Stimulated activated CD8-positive, alpha-beta memory T cell treated with anti-CD3 and anti-CD28 coated beads, Interleukin-12 subunit alpha, Interleukin-12 subunit beta, amount 100 ng/mL, for 4 hours (primary cell): ENCODE results near the gene C14orf132.

ENCODE experiments used
- DNase-seq: peaks from one replicate; pipeline ENCODE4 v3.0.0-alpha.2; 2020; ENCODE audit warnings: low read depth

Gene C14orf132

GRCh38 chr14:96120941-96121340 is 81.8 kb downstream of the C14orf132 start:
- DNase-seq: no peak

GRCh38 chr14:96121660-96122395 is 82.7 kb downstream of the C14orf132 start:
- no peak for DNase-seq

GRCh38 chr14:96122496-96122895 is 83.3 kb downstream of the C14orf132 start:
- no peak for DNase-seq

GRCh38 chr14:96125536-96125935 is 86.4 kb downstream of the C14orf132 start:
- no peak for DNase-seq

GRCh38 chr14:96126339-96126782 is 87.2 kb downstream of the C14orf132 start:
- DNase-seq: no peak

- DNase-seq: no peak
These were observed 87.7 kb downstream of the C14orf132 start for GRCh38 chr14:96126783-96127271.

- no peak for DNase-seq
These were observed 90.1 kb downstream of the C14orf132 start for GRCh38 chr14:96129128-96129736.

GRCh38 chr14:96130391-96130790 is 91.2 kb downstream of the C14orf132 start:
- no peak for DNase-seq

GRCh38 chr14:96130854-96131253 is 91.7 kb downstream of the C14orf132 start:
- no peak for DNase-seq

- no peak for DNase-seq
These were observed 92.7 kb downstream of the C14orf132 start for GRCh38 chr14:96131836-96132235.

GRCh38 chr14:96134508-96134907 is 95.3 kb downstream of the C14orf132 start:
- no peak for DNase-seq

GRCh38 chr14:96135285-96135684 is 96.1 kb downstream of the C14orf132 start:
- DNase-seq: no peak

- no peak for DNase-seq
These were observed 97.3 kb downstream of the C14orf132 start for GRCh38 chr14:96136371-96137005.

GRCh38 chr14:96138241-96138640 is 99.1 kb downstream of the C14orf132 start:
- DNase-seq: no peak

- no peak for DNase-seq
These were observed 100.0 kb downstream of the C14orf132 start for GRCh38 chr14:96139169-96139568.

GRCh38 chr14:96139879-96140278 is 100.7 kb downstream of the C14orf132 start:
- no peak for DNase-seq

- no peak for DNase-seq
These were observed 101.8 kb downstream of the C14orf132 start for GRCh38 chr14:96140952-96141351.
